Epithelial cell of proximal tubule (primary cell): ENCODE data around the gene TRAFD1. TPM values are rescaled to one million over a fixed set of nuclear protein-coding genes. Genes with fewer than 3 reads are reported as not detected.
"Not testable (repeated sequence)": the region's sequence is repeated elsewhere in the genome, so short reads cannot be mapped to it uniquely, and the experiment has no call there.

Source experiments
- DNase-seq: peaks from one replicate; pipeline ENCODE4 v3.0.0-alpha.2; 2011; ENCODE audit warnings: low read depth
- H3K4me3 ChIP-seq: 2 replicates; pipeline ENCODE4 v1.5.1; 2011; ENCODE audit warnings: low read depth, mild to moderate bottlenecking, low read length
- CTCF ChIP-seq: conservative IDR thresholded peaks from 2 replicates; pipeline ENCODE4 v1.5.1; 2012; ENCODE audit warnings: low read depth, mild to moderate bottlenecking, low read length
- total RNA-seq: library from RNA; depleted of rRNA; stranded (reverse); fragments of >200 nt; gene quantifications from 2 replicates; pipeline ENCODE4 v1.2.3, GENCODE V29; 2015

The TRAFD1 gene
- total RNA-seq, 1 donor from 2014 or later: 19.0 TPM

DNA sequence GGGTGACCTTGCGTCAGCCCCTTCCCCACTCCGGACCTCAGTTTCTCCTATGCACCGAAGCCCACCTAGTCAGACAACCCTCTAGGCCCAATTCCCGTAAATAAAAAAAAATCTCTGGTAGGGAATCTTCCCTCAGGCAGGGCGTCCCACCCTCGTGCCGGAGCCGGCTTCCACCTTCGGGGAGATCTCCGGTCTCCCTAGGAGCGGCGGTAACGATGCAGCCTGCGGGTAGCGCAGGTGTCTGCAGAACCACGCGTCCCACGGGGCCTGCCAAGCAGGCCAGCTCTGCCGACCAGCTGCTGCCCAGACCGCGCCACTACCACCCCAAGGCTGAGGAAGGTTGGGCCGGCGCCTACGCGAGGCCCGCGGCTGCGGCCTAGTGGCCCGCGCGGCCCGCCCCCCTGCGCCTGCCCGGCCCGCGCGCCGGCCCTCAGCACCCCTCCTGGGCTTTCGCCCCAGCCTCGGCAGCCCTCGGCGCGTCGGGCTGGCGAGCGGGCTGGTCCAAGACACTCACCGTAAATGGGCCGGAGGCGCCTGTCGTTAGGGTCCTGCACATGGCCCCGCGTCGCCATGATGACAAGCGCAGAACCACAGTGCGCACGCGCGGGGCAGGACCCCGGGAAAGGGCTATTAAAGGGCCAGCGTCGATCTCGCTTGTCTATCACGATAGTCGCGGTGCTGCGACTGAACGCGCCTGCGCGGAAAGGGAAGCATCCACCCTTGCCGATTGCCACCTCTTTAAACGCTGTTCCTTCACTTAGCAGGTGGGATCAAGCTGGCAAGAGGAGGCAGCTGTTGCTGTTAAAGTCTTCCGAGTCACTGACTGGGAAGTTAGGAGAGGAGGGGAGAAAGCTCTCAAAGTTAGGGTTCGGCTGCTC lies 16.9 kb upstream of the TRAFD1 start, which contains the start of gene NAA25:
Gene NAA25, minus strand, starts transcription at position 582 of the 878 bp plus-strand sequence. Its CDS starts 10 bp downstream, at position 572.
- TF ChIP-seq CTCF: no peak
- no peak for DNase-seq
- peak within 1 kb of the TSS; percentile 62 for H3K4me3 ChIP-seq

GRCh38 chr12:112110787-112111662 lies 14.3 kb upstream of the TRAFD1 start:
- H3K4me3 ChIP-seq, DNase-seq: not testable (repeated sequence)

DNA sequence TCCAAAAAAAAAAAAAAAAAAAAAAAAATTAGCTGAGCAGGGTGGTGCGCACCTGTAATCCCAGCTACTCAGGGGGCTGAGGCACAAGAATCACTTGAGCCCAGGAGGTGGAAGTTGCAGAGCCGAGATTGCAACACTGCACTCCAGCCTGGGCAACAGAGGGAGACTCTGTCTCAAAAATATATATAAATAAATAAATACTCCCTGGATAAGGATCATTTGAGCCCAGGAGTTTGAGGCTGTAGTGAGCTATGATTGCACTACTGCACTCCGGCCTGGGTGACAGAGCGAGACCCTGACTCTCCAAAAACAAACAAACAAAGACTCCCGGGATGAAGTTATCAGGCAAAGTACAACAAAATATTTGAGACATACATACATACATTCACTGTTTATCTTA lies 13.4 kb upstream of the TRAFD1 start:
- no peak for TF ChIP-seq CTCF
- DNase-seq: no peak
- no peak overlapping the region for H3K4me3 ChIP-seq

DNA sequence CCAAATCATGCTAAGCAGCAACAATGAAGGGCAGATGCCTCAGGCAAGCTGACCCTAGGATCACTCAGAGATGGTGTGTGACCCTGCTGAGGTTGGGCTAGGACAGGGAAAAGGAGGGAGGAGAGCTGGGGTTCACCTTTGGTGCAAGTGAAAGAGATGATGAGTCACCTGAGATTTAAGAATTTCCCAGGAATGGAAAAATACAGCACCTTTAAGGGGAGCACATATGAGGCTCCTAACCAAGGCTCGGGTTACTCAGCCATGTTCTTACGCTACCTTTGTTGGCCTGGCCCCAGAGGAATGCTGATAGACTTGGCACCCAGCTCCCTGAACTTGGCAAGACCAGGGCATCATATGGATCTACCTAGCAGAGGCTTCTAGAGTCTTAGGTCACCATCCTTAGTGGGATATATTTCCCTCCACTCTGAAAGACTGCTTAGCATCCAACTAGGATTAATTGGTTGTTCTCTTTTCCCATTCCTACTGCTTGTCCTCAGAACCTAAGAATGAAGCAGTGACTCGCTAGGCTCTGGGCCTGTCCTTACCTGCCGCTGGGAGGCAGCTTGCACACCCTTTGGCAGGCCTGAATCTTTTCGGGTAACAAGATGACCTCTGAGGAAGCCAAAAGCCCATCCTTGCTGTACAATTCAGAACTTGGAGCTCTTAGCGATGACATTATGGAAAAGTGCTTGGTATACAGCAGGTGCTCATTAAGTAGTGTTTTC lies 12.8 kb upstream of the TRAFD1 start:
- no peak overlapping the region for H3K4me3 ChIP-seq
- DNase-seq: no peak
- no peak for TF ChIP-seq CTCF

DNA sequence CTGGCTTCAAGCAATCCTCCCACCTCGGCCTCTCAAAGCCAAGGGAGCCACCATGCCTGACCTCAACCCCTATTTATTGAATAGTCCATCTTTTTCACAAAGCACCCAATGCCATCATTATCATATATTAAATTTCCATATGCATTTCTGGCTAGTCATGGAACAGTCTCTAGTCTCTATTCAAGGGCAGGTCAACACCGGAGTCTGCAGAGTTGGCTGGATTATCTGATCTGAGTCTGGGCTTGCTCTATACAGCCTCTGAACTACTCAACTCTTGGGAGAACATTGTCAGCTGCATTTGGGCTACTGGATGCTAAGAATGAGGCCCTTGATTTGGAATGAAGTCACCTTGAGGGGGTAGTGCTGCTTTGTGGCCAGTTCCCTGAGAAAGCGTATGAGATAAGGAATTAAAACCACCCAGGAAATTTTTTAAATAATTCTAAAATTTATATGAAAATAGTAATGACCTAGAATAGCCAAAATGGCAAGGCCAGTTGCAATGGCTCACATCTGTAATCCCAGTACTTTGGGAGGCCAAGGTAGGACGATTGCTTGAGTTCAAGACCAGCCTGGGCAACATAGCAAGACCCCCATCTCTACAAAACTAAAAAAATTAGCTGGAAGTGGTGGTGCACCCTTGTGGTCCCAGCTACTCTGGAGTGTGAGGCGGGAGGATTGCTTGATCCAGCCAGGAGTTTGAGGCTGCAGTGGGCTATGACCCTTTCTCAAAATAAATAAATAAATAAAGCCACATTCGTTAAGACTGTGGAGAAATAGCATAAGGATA lies 9.9 kb upstream of the TRAFD1 start:
- DNase-seq: no peak
- TF ChIP-seq CTCF: no peak
- no peak overlapping the region for H3K4me3 ChIP-seq

GRCh38 chr12:112116232-112117060 lies 8.9 kb upstream of the TRAFD1 start:
- no peak overlapping the region for H3K4me3 ChIP-seq
- TF ChIP-seq CTCF: no peak
- no peak for DNase-seq
